Adrenal gland (tissue), 12 donors: ENCODE results near the gene ABCA8. TPM values are rescaled to one million over a fixed set of nuclear protein-coding genes. Genes with fewer than 3 reads are reported as not detected.
A peak's percentile ranks its signal among the peaks of the same experiment; 100 is the strongest.

Source experiments
- DNase-seq, 7 donors: peaks; one replicate each; pipeline ENCODE4 v3.0.0-alpha.2; 2019 to 2020
- H3K27ac ChIP-seq, 5 donors: fragments of 200-600 bp; sonication (generic) in 4 of 5; 1 replicate in 3 of 5; 2 replicates in 2 of 5; pipeline versions ENCODE4 v1.5.1 to v1.8.0; 2016 to 2020; ENCODE audit warnings: mild to moderate bottlenecking in 1 of 5
- H3K27me3 ChIP-seq: fragments of 200-600 bp; 2 replicates; pipeline ENCODE4 v1.8.0; 2021
- H3K36me3 ChIP-seq, 2 donors: fragments of 200-600 bp; replicated peaks in 1 of 2; 1 replicate in 1 of 2; 2 replicates in 1 of 2; pipeline versions ENCODE4 v1.5.1 to v1.8.0; 2018 to 2022
- H3K4me1 ChIP-seq, 2 donors: fragments of 200-600 bp; replicated peaks in 1 of 2; 1 replicate in 1 of 2; 2 replicates in 1 of 2; pipeline versions ENCODE4 v1.5.1 to v1.8.0; 2018 to 2021
- H3K4me3 ChIP-seq, 4 donors: fragments of 200-600 bp; sonication (generic) in 3 of 4; one replicate each; pipeline ENCODE4 v1.5.1; 2016 to 2018
- H3K9me3 ChIP-seq, 3 donors: fragments of 200-600 bp; sonication (generic) in 1 of 3; replicated peaks in 1 of 3; 1 replicate in 2 of 3; 2 replicates in 1 of 3; pipeline versions ENCODE4 v1.5.1 to v1.8.0; 2016 to 2021
- CTCF ChIP-seq, 6 experiments: fragments of 450-650 bp in 4 of 6; fragments of 200-600 bp in 2 of 6; sonication (generic) in 1 of 6; IDR thresholded peaks; 1 replicate in 5 of 6; 2 replicates in 1 of 6; pipeline versions ENCODE4 v1.5.1 to v1.8.0; 2016 to 2021; ENCODE audit warnings: antibody characterized with exemption in 6 of 6, mild to moderate bottlenecking in 2 of 6, moderate library complexity in 1 of 6
- POLR2A ChIP-seq, 2 donors: fragments of 450-650 bp; IDR thresholded peaks; one replicate each; pipeline ENCODE4 v1.6.1; 2017; ENCODE audit warnings: antibody characterized with exemption in 2 of 2, mild to moderate bottlenecking in 2 of 2, moderate library complexity in 1 of 2
- WGBS, 4 donors: extraction: QIAGEN DNeasy Blood & Tissue Kit in 2 of 4; methylation state at CpG; one replicate each; pipeline versions ENCODE4 v1.1.5 to v1.1.7; 2013 to 2017; 5-methylcytosine and 5-hydroxymethylcytosine counted together
- intact Hi-C, 2 donors: fragments of 100-400 bp; cut with DNase I; formaldehyde crosslinking; loops; one replicate each; pipeline versions ENCODE4 v1.14.1 to v1.15.0; 2022 to 2023
- polyA plus RNA-seq, 3 donors: library from polyadenylated mRNA; stranded (reverse); fragments of 200-250 nt in 2 of 3; fragments of 350-450 nt in 1 of 3; fragmentation: Illumina TruSeq in 1 of 3; extraction: RNeasy Lipid Tissue Mini Kit (QIAGEN cat#74804) in 1 of 3; gene quantifications; one replicate each; pipeline ENCODE4 v1.2.3, GENCODE V29; 2013 to 2014
- total RNA-seq, 9 donors: library from RNA; depleted of rRNA in 4 of 9; stranded (reverse); fragments of >200 nt in 4 of 9; fragments of 120-200 nt in 1 of 9; fragmentation: NEBNext Ultra II Directional in 1 of 9; extraction: Animal tissue kit (Norgen Biotek cat#: 25700) in 1 of 9; gene quantifications; one replicate each; pipeline versions ENCODE4 v1.1.0 to v1.2.4, GENCODE V29; 2013 to 2023
- donor health status: healthy with polysubstance abuse.
- donor health status: Bipolar disorder and iron deficiency.
- donor health status: DM: yes; HTN: yes; CAD: no.
- donor health status: DM: no; HTN: no; CAD: no.
- donor health status: DM: no; HTN: no; CAD: no.
- donor health status: DM: yes; HTN: yes; CAD: no.

Gene ABCA8
- total and polyA plus RNA-seq, 12 donors: 16.1 to 247 (median 116) TPM

- Histone ChIP-seq H3K9me3 (no peaks in the 10 kb centered on the region), H3K36me3 (no peaks in the 10 kb centered on the region), H3K27ac (peak overlapping the region in 1 of 5 donors; percentile 40), H3K27me3 (no peaks in the 10 kb centered on the region), H3K4me3 (no peak overlapping the region), H3K4me1 (no peaks in the 10 kb centered on the region)
- intact Hi-C loops: no loop called here
- DNase-seq: peak; percentile 39 to 88 (median 71)
- WGBS, 4 donors: 27 to 32% (median 30%) methylated on average over 2 of the region's 2 CpGs
- no peak for TF ChIP-seq POLR2A (IDR thresholded peaks at IDR 0.05)
- no peak for TF ChIP-seq CTCF (IDR thresholded peaks at IDR 0.05)
Observed at GRCh38 chr17:68981288-68981687, 26.1 kb upstream of the ABCA8 start.

- intact Hi-C loops: loop anchor here (5.0 to 10.0 kb wide), 2 partner anchors 201 to 262 kb away; no protein-coding TSS in a partner anchor
- 52 to 70% (median 65%) methylated on average over 3 of the region's 3 CpGs for WGBS, 4 donors
Observed at GRCh38 chr17:68973098-68973846, 18.1 kb upstream of the ABCA8 start.

GRCh38 chr17:68972119-68972704 lies 17.0 kb upstream of the ABCA8 start:
- no peak for TF ChIP-seq POLR2A (IDR thresholded peaks at IDR 0.05)
- TF ChIP-seq CTCF (IDR thresholded peaks at IDR 0.05): peak; percentile 54 to 77 (median 70)
- Histone ChIP-seq H3K36me3 (no peaks in the 10 kb centered on the region), H3K4me1 (peaks cover 0 to 11% of the 10 kb centered on the region in 2 donors), H3K9me3 (no peaks in the 10 kb centered on the region), H3K4me3 (no peak overlapping the region), H3K27ac (no peak overlapping the region), H3K27me3 (no peaks in the 10 kb centered on the region)
- WGBS, 4 donors: 46 to 53% (median 50%) methylated on average over 4 of the region's 4 CpGs
- peak in 4 of 7 donors; percentile 20 to 46 (median 34) for DNase-seq
- intact Hi-C loops: loop anchor here (5.0 to 10.0 kb wide), 2 partner anchors 200 to 263 kb away; no protein-coding TSS in a partner anchor

More at GRCh38 chr17:68973098-68973846, 18.1 kb upstream of the ABCA8 start:
- DNase-seq: no peak
- Histone ChIP-seq H3K4me1 (peaks cover 0 to 11% of the 10 kb centered on the region in 2 donors), H3K27ac (no peak overlapping the region), H3K9me3 (no peaks in the 10 kb centered on the region), H3K4me3 (no peak overlapping the region), H3K36me3 (no peaks in the 10 kb centered on the region), H3K27me3 (no peaks in the 10 kb centered on the region)
- TF ChIP-seq POLR2A (IDR thresholded peaks at IDR 0.05) (no peak), CTCF (IDR thresholded peaks at IDR 0.05) (no peak)

- 76 to 90% (median 85%) methylated on average over 5 of the region's 5 CpGs for whole genome bisulfite sequencing, 4 donors
- intact Hi-C loops: loop anchor here in 1 of 2 donors (10.0 kb wide), 1 partner anchor 184 kb away; no protein-coding TSS in a partner anchor
- DNase-seq: no peak
Observed at GRCh38 chr17:68969101-68969500, 13.9 kb upstream of the ABCA8 start.

More at GRCh38 chr17:68969101-68969500, 13.9 kb upstream of the ABCA8 start:
- no peak for TF ChIP-seq POLR2A (IDR thresholded peaks at IDR 0.05)
- no peak for TF ChIP-seq CTCF (IDR thresholded peaks at IDR 0.05)
- Histone ChIP-seq H3K27ac (no peak overlapping the region), H3K4me3 (no peak overlapping the region), H3K9me3 (no peaks in the 10 kb centered on the region), H3K27me3 (no peaks in the 10 kb centered on the region), H3K36me3 (no peaks in the 10 kb centered on the region), H3K4me1 (peaks cover 0 to 11% of the 10 kb centered on the region in 2 donors)
